ENCODE measurements around the gene SMAD7. TPM values are rescaled to one million over a fixed set of nuclear protein-coding genes. Genes with fewer than 3 reads are reported as not detected.

SMAD7 gene
- total RNA-seq, 1 donor from 2014 or later, result 6.9 TPM

DNA sequence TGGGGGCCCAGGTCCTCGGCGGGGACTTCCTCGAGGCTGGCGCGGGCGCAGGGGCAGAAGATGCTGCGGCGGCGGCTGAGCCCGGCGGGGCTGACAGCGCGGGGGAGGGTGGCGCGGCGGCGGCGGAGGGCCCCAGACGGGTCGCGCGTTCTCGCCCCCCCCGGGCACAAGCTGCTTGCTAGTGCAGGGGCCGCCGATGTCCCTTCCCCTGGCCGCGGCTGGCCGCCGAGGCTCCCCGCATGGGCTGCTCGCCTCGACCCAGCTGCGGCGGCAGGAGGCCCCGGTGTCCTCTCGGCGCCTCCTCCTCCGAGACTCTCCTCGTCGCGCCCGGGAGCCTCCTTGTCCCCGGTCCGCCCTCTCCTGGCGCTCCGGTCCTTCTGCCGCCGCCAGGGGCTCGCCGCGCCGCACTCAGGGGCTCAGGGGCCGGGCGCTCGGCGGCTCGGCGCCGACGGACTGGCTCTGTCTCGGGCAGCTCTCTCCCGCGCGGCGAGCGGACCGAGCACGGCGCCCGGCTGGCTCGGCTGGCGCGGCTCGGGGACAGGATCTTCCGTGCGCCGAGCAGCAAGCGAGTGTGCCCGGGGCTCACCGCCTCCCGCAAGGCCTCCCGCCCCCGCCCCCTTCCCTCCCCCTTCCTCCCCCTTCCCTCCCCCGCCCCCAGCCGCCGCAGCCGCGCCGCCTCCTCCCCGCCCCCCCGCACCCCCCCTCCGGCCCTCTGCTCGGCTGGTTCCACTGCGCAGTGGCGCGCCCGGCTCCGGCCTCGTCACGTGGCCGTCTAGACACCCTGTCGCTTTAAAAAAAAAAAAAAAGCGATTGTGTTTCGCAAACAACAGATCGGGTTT, 902 bp upstream of the SMAD7 start:
- DNase-seq (peak; percentile 77), ATAC-seq (ENCODE audit: low read depth) (peak; percentile 46)
- ChIA-PET CTCF (interaction anchor here (0.6 to 2.4 kb wide), 6 partner anchors 14 to 174 kb away, joined by 3 to 11 read pairs (median 6); no protein-coding TSS in a partner anchor), POLR2A (interaction anchor here (0.6 to 2.8 kb wide), 29 partner anchors 11 to 1932 kb away, joined by 3 to 37 read pairs (median 5); partner anchors contain the start of gene C18orf32)
- H3K4me1 Mint-ChIP-seq, result peaks cover 32% of the 10 kb centered on the region
- intact Hi-C loops (cut with micrococcal nuclease), result loop anchor here (1.0 to 5.0 kb wide), 10 partner anchors 18 to 1336 kb away; partner anchors contain the start of gene CXXC1
- H3K9me3 Mint-ChIP-seq, result no peaks in the 10 kb centered on the region
- peaks cover 8% of the 10 kb centered on the region for H3K36me3 Mint-ChIP-seq (ENCODE audit: low read depth)
- peak overlapping the region; percentile 98 for H3K27ac Mint-ChIP-seq
- TF ChIP-seq, protein P1, sequence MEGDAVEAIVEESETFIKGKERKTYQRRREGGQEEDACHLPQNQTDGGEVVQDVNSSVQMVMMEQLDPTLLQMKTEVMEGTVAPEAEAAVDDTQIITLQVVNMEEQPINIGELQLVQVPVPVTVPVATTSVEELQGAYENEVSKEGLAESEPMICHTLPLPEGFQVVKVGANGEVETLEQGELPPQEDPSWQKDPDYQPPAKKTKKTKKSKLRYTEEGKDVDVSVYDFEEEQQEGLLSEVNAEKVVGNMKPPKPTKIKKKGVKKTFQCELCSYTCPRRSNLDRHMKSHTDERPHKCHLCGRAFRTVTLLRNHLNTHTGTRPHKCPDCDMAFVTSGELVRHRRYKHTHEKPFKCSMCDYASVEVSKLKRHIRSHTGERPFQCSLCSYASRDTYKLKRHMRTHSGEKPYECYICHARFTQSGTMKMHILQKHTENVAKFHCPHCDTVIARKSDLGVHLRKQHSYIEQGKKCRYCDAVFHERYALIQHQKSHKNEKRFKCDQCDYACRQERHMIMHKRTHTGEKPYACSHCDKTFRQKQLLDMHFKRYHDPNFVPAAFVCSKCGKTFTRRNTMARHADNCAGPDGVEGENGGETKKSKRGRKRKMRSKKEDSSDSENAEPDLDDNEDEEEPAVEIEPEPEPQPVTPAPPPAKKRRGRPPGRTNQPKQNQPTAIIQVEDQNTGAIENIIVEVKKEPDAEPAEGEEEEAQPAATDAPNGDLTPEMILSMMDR (IDR thresholded peaks at IDR 0.05), result no peak
- no peaks in the 10 kb centered on the region for H3K27me3 Mint-ChIP-seq
- peak overlapping the region; percentile 95 for H3K4me3 Mint-ChIP-seq

GRCh38 chr18:48949606-48950535, 894 bp downstream of the SMAD7 start:
- peaks cover 16% of the 10 kb centered on the region for H3K36me3 Mint-ChIP-seq (ENCODE audit: low read depth)
- no peaks in the 10 kb centered on the region for H3K9me3 Mint-ChIP-seq
- DNase-seq, result peak; percentile 42
- intact Hi-C loops (cut with micrococcal nuclease), result loop anchor here (1.0 to 5.0 kb wide), 8 partner anchors 22 to 1337 kb away; partner anchors contain the start of genes C18orf32 and CXXC1
- ATAC-seq (ENCODE audit: low read depth), result no peak
- POLR2A ChIA-PET, result interaction anchor here (1.2 to 2.7 kb wide), 5 partner anchors 9 to 148 kb away, joined by 4 to 12 read pairs (median 9); no protein-coding TSS in a partner anchor
- H3K27me3 Mint-ChIP-seq, result no peaks in the 10 kb centered on the region
- CTCF ChIA-PET, result no interaction called here
- H3K4me3 Mint-ChIP-seq, result peak overlapping the region; percentile 91
- peaks cover 44% of the 10 kb centered on the region for H3K4me1 Mint-ChIP-seq
- peak overlapping the region; percentile 79 for H3K27ac Mint-ChIP-seq
- TF ChIP-seq, protein P1 (IDR thresholded peaks at IDR 0.05), result no peak

- H3K36me3 Mint-ChIP-seq (ENCODE audit: low read depth), result peaks cover 19% of the 10 kb centered on the region
- H3K9me3 Mint-ChIP-seq, result no peaks in the 10 kb centered on the region
- DNase-seq (no peak), ATAC-seq (ENCODE audit: low read depth) (no peak)
- intact Hi-C loops (cut with micrococcal nuclease), result loop anchor here (1.0 to 2.0 kb wide), 4 partner anchors 21 to 538 kb away; partner anchors contain the start of gene C18orf32
- H3K27ac Mint-ChIP-seq, result peak overlapping the region; percentile 79
- H3K4me3 Mint-ChIP-seq, result peak overlapping the region; percentile 91
- H3K27me3 Mint-ChIP-seq, result no peaks in the 10 kb centered on the region
- ChIA-PET CTCF (interaction anchor here (1.2 kb wide), 1 partner anchor 169 kb away, joined by 4 read pairs; no protein-coding TSS in a partner anchor), POLR2A (interaction anchor here (0.5 to 2.7 kb wide), 7 partner anchors 9 to 147 kb away, joined by 4 to 12 read pairs (median 7); no protein-coding TSS in a partner anchor)
- TF ChIP-seq, protein P1 (IDR thresholded peaks at IDR 0.05), result no peak
- peaks cover 44% of the 10 kb centered on the region for H3K4me1 Mint-ChIP-seq
Measured at GRCh38 chr18:48949050-48949605, 1.6 kb downstream of the SMAD7 start.

- Mint-ChIP-seq H3K36me3 (ENCODE audit: low read depth) (peaks cover 23% of the 10 kb centered on the region), H3K4me3 (peak overlapping the region; percentile 91), H3K27ac (peak overlapping the region; percentile 79), H3K9me3 (no peaks in the 10 kb centered on the region), H3K4me1 (peaks cover 49% of the 10 kb centered on the region), H3K27me3 (no peaks in the 10 kb centered on the region)
- TF ChIP-seq, protein P1 (IDR thresholded peaks at IDR 0.05), result no peak
- ATAC-seq (ENCODE audit: low read depth) (peak; percentile 7), DNase-seq (peak; percentile 60)
- CTCF ChIA-PET, result interaction anchor here (1.2 kb wide), 1 partner anchor 169 kb away, joined by 4 read pairs; no protein-coding TSS in a partner anchor
- POLR2A ChIA-PET, result interaction anchor here (0.5 to 2.7 kb wide), 6 partner anchors 8 to 35 kb away, joined by 4 to 12 read pairs (median 6); no protein-coding TSS in a partner anchor
- intact Hi-C loops (cut with micrococcal nuclease), result loop anchor here (1.0 to 2.0 kb wide), 6 partner anchors 8 to 538 kb away; partner anchors contain the start of gene C18orf32
Measured at GRCh38 chr18:48948112-48949049, 2.4 kb downstream of the SMAD7 start.
